ENCODE data around the gene CHAF1B.

DNA sequence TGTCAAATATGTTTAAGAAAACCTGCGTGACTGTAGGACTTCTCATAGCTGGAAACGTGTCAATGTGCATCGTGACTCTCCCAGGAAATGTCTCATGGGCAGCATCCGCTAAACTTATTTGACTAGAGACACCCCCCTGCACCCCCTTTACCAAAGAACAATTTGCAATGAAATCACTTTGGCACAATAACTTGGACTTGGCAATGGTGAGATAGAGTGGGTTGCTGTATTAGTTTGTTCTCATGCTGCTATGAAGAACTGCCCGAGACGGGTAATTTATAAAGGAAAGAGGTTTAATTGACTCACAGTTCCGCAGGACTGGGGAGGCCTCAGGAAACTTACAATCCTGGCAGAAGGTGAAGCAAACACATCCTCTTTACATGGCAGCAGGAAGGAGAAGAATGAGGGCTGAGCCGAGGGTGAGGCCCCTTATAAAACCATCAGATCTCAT, 80.9 kb downstream of the CHAF1B start:
- TF ChIP-seq, protein P1, sequence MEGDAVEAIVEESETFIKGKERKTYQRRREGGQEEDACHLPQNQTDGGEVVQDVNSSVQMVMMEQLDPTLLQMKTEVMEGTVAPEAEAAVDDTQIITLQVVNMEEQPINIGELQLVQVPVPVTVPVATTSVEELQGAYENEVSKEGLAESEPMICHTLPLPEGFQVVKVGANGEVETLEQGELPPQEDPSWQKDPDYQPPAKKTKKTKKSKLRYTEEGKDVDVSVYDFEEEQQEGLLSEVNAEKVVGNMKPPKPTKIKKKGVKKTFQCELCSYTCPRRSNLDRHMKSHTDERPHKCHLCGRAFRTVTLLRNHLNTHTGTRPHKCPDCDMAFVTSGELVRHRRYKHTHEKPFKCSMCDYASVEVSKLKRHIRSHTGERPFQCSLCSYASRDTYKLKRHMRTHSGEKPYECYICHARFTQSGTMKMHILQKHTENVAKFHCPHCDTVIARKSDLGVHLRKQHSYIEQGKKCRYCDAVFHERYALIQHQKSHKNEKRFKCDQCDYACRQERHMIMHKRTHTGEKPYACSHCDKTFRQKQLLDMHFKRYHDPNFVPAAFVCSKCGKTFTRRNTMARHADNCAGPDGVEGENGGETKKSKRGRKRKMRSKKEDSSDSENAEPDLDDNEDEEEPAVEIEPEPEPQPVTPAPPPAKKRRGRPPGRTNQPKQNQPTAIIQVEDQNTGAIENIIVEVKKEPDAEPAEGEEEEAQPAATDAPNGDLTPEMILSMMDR (tag by site-specific recombination; IDR thresholded peaks at IDR 0.05) = no peak
- TF ChIP-seq SP2 (tag by site-specific recombination; IDR thresholded peaks at IDR 0.05) = no peak
- no peak for TF ChIP-seq YY2 (tag by site-specific recombination; IDR thresholded peaks at IDR 0.05)
- no peak for TF ChIP-seq ZNF837 (tag by site-specific recombination; IDR thresholded peaks at IDR 0.05)
- TF ChIP-seq ZNF596 (tag by site-specific recombination; IDR thresholded peaks at IDR 0.05) = no peak
- no peak for TF ChIP-seq ZNF776 (tag by site-specific recombination; IDR thresholded peaks at IDR 0.05; ENCODE audit: borderline replicate concordance)
- no peak for TF ChIP-seq ZNF112 (tag by site-specific recombination; IDR thresholded peaks at IDR 0.05)
- TF ChIP-seq BCL11B (tag by site-specific recombination; IDR thresholded peaks at IDR 0.05; ENCODE audit: low read depth) = no peak
- TF ChIP-seq GLI4 (tag by site-specific recombination; IDR thresholded peaks at IDR 0.05) = no peak
